ENCODE measurements around the gene PTPRD.

Gene PTPRD

DNA sequence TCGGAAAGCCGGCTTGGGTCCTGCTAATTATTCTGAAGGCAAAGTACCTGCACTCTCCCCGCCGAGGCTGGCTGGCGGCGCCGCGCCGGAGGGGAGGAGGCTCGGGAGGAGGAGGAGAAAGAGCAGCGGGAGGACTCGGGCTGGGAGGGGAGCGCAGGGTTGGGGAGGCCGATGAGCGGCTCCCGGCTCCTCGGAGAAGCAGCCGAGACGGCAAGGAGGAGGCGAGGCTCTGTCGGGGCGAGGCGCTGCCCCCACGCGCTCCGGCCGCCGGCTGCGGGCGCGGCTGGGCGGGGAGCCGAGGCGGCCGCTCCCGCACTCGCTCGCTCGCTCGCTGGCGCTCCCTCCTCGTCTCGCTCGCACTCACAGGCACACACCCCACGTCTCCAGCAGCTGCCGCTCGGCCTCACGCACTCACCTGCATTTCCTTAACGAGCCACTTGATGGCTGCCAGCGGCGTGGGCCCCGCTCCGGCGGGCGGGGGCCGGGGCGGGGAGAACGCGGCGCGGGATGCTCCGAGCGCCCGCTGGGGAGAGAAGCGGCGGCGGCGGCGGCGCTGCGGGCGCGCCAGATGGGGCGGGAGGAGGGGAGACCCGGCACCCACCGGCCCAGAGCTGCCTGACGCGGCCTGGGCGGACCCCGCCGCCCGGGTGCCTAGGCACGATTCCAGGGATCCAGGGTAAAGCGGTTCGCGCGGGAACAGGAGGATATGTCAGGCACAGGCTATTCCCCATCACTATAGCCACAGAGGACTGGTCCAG, at the start of gene PTPRD:
PTPRD (minus strand) TSS at position 362 of the 758 bp plus-strand sequence.
- peak; percentile 30 to 36 for DNase-seq

DNA sequence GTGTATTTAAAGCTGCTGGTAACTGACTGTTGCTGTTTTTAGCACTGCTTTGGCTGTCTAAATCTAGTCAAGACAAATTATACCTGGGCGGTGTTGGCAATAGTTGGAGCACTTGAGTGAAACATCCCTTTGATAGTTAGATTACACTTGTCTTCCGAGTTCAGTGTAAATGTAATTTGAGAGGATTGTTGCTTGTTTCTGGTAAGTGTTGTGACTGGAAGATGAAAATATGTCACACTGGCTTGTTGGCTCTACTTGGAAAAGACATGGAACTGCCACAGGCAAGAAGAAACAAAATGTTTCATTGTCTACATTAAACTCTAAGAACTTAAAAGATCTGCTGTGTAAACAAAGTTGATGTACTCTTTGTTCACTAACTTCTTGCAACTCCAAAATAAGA, 49.2 kb upstream of the PTPRD start:
- no peak for DNase-seq

DNA sequence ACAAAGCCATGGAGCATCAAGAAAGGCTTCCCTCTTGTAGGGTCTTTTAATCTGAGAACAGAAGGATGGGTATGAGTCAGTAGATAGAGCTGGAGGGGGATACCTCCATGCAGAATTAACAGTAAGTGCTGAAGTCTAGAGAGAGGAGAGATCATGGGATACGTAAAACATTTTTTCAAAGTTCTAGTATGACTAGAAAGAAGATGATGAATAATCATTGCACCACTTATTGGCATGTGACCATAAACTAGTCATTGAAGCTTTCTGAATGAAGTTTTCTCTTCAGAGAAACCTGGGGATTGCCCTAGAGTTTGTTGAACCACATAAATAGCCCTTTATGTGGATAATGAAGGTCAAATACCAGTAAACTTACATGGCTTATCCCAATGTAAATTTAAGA, 48.6 kb upstream of the PTPRD start:
- DNase-seq = no peak

DNA sequence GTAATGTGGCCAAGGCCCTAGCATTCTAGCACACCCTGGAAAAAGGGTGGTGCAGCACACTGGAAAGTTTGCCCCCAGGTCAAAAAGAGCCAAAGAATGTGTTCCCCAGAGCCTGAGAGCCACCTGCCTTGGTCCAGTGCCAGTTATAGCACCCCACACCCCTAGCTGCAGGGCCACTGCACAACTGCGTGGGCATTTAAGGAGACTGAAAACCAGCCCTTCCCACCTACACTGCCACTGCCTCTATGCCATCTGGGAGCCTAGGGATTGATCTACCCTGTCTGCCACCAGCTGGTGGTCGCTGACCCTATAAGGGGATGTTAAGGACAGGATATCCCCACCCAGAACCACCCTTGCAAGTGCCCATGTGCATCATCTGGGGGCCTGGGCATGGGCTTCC, 38.2 kb upstream of the PTPRD start:
- DNase-seq = no peak

DNA sequence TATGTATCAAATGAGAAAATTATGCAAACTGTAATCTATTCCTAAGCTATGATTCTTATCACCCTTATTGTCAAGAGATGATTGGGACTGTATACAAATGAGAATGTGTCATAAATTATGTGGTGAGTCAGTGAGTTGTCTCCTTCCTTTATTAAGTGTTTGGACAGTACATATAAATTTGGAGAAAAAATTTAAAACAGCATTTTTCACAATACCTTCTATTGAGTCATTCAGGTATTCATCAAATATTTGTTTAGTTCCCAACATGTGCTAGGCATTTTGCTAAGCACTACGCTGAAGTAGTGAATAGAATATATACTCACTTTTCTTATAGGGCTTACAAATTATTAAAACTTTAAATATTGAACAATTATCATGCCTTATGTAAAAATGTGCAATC, 36.3 kb upstream of the PTPRD start:
- no peak for DNase-seq

DNA sequence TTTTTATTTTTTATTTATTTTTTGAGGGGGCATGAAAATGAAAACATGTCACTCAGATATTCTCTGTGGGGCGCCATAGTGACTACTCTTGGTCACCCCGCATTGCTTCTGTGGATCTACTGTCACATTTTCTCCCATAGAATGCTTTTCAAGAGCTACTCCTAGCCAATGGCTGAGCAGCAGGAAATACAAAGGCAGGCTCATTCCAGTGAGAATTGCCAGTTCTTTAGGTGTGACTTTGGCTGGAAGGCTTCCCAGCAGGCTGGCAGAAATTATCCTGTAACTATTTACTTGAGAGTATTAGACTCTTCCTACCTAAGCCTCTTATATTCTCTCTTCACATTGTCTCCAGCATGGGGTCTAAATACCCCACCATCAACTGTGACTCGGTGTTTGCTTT, 21.0 kb upstream of the PTPRD start:
- DNase-seq = no peak

DNA sequence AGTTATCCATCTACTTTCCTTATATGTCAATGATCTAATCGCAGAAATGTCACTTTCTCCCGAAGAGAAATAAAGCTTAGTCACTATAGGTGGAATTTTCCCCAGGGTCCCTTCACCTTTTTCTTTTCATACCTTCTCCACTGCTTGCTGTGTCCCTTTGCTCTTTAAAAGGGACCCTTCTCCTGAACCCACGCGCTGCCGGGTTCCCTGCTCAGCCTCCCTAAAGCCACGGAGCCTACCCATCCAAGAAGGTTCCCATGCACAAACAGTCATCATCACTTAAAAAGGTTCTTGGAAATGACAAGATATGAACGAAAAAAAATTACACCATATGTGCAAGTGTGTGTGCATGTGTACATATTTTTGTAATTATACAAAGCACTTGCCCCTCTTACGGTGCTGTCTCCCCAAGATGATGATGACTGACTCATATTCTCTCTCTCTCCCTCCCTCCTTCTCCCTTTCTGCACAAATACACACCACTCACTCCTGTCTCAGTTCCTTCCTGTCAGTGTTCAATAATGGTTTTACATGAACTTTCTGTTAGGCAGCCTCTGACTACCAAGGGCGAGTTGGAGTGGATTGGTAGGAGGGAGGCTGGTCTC, 1.5 kb upstream of the PTPRD start:
- no peak for DNase-seq

DNA sequence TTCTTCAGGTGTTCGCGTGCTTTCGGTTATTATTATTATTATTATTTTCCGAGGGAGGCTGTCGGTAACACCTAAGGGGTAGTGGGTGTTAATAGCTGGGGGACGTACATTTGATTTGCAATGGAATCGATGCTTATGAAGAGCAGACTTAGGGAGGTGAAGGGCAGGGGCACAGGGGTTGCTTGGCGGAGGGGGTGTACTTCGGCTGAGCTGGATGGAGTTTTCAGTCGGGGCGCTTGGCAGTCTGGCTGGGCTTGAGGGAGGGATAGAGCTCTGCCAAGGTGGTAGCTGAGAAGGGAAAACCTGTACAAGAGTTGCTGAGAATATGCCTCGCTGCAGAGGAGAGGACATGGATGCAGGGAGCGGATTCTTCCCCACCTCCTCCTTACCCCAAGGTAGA, 617 bp upstream of the PTPRD start:
- DNase-seq = no peak

DNA sequence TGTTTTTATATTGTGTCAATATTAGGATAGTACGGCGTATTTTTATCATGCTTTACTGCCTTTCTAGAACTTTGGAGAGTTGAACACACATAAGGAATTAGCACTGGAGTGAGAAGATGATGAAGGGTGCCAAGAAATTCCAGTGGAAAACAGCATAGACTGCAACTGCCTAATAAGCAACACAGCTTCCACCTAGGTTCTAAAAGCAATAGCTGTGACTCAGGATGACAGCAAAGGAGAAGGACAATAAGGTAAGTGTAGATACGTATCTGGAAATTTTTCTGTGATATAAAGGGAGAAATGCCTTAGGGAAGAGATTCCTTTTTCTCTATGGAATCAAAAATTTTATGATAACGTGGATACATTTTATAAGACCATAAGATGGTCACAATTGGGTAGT, 7.4 kb downstream of the PTPRD start:
- no peak for DNase-seq

DNA sequence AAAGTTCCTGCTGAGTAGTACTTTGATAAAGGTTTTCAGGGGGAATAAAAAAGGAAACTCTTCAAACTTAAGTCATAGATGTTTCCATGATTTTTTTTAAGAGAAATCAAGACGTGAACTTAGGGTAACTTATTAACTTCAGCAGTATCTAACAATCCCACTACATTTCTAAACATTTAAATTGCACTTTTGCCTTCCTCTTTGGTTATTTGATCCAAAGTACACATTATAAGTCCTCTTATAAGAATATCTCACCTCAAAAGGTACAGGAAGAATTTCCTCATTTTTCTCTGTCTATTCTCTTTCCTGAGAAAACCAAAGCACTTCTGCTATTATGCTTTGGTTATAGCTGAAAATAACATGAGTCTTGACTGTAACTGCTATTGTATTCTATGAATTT, 7.9 kb downstream of the PTPRD start:
- DNase-seq = no peak

DNA sequence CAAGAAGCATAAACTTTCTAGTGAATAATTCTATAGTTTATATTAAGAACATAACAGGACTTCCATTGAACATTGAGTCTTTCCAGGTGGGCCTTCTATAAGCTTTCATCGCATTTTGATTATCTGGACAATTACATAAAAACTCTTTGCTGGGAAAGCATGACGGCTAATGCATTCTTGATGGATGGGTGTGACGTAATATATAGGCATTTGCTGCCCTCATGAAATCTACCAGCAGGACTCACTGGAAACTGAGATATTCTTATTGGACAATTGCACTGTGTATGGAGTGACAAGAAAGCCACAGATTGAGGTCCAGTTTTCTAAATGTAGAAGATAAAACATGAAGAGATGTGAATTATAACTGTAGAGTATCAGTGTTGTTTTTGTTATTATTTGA, 15.0 kb downstream of the PTPRD start:
- no peak for DNase-seq

DNA sequence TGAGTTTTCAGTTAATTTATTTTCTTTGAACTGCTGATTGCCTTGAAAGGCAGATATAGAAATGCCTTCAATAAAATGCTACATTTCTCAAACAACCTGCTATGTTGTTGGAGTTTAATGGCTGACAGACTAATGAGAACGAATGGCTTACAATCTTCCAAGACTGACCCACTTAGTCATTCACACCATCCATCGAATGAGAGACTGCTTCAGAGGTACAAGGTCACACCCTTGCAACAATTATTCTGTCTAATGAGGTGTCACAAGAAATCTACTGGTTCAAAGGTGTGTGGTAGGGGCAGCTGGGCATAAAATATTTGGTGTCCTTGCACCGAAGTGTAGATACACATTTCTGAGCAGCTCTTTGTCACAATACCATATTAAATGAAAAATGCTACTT, 18.3 kb downstream of the PTPRD start:
- no peak for DNase-seq

DNA sequence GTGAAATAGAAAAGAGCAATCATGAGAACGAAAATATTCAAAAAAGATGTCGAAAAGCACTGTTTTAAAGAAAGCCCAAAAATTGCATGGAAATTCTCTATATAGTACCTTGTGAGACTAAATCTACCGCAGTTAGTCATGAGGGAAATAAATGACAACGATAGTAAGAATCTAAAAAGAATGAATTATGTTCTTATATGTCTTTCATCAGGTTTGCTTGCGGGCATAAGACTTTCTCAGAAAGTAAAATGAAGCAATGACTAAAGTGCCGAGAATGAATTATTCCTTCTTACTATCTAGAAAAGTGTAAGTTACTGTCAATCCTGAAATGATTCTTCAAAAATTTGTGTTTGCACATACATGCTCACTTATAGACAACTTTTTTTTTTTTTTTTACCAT, 26.4 kb downstream of the PTPRD start:
- DNase-seq = no peak

DNA sequence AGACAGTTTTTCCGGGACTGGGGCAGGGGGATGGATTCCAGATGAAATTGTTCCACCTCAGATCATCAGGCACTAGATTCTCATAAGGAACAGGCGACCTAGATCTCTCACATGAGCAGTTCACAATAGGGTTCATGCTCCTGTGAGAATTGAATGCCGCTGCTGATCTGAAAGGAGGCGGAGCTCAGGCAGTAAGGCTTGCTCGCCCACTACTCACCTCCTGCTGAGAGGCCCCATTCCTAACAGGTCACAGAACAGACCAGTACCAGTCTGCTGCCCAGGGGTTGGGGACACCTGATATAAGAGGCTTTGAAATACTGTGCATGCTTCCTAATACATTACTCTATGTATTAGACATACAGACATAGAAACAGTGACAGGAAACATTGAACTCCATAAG, 41.1 kb downstream of the PTPRD start:
- no peak for DNase-seq

DNA sequence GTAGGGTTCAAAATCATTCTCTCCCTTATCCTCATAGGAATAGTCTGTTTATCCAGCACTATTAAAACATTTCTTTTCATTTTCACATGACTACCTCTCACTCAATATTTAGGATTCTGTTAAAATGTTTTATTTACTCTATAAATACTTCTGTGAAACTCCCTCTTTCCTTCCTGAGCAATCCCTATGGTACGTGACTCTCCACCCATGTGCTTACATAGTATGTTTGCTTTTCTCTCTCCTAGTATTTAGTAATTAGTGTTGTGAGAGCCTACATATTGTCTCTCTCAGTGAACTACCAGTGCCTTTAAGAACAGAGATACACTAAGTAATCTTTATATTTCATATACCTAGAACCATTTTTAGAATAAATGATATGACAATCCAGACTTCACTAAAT, 46.0 kb downstream of the PTPRD start:
- DNase-seq = no peak

DNA sequence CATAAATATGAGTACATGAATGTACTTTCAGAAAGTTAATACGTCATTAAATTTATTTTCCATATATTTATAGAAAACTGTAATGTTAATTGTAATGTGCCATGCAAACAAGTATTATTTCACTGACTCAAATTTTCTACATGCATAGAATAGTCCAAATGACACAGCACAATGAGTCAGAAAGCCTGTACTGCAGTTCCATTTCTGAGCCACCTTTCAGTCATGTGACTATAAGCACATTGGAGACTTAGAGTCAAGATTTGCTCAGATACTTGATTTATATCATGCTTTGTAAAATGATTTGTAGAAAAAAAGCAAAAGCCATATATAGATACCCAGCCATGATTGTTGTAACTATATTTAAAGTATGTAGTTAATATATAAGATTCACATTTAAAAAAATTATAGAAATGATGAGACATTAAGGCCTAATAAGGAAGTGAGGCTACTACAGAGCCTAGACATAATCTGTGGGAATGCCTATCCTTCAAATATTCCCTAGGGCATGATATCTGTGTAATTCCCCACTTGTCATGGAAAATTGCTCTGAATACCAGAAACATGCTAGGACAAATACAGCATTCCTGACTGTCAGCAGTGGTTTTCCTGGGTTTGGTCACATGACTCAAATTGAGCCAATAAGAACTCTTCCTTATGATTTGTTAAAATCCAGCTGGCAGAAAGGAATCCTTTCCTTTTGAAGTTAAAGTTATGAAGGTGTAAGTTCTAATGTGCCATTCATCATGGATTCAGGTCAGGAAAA, 50.0 kb downstream of the PTPRD start:
- no peak for DNase-seq

DNA sequence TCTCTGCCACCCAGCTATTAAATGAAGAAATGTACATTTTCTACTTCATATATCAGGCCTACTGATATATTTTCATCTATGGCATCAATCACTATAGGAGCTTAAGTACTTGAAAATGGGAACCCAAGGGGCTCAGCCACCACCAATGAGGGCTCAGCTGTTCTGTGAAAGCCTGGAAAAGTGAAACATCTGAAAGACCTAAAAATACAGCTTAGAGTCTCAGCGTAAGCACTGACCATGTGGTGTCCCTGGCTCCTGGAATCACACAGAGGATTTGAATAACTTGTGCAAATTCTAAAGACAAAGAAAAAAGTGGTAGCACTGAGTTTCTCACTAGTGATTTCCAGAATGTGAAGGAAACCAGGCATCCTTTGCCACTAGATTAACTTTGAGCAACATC, 64.5 kb downstream of the PTPRD start:
- DNase-seq = no peak

DNA sequence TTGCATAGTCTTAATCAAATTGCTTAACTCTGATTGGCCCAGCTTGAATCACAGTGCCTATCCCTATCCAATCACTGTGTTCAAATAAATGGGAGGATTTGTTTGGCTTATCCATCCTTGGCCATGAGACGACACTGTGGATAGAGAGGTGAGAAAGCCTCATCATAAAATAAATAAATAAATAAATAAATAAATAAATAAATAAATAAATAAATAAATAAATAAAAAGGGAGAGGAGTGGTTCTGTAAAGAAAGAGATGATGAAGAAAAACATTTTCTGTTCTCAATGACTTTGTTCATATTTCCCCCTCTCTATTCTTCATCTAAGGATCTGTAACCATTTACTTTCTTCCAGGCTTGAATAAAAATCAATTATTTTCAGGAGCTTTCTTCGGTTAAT, 74.7 kb downstream of the PTPRD start:
- no peak for DNase-seq

DNA sequence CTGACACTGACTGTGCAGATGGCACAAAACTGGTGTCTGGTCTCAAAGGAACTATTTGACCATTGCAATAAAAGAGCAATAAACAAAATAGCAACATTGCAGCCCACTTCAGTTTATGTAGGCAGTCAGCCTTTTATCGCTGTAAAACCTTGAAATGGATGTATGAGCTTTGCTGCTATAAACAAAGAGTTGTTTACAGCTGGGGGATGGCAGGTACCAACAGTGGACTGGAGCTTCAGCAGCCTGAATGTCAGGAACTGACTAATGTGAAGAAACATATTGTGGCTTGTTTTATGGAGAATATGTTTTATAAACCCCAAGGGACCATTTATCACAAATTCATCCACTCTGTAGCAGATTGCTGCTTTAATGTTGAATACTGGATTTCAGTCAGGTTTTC, 78.0 kb downstream of the PTPRD start:
- DNase-seq = no peak

DNA sequence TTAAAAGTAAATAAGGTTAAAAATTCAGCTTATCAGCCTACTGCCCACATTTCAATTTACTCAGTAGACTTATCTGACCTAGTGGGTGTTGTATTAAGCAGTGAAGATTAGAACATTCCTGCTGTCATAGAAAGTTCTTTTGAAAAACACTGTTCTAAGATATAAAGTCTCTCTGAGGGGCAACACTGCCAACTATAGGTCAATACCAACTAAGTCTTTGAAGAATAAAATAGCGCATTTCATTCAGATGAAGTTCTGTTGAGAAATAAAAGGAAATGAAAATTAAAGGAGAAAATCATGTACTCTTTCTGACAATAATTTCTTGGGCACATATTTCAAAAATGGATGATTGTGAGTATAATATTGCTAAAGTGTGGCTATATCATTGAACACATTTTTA, 86.8 kb downstream of the PTPRD start:
- no peak for DNase-seq

DNA sequence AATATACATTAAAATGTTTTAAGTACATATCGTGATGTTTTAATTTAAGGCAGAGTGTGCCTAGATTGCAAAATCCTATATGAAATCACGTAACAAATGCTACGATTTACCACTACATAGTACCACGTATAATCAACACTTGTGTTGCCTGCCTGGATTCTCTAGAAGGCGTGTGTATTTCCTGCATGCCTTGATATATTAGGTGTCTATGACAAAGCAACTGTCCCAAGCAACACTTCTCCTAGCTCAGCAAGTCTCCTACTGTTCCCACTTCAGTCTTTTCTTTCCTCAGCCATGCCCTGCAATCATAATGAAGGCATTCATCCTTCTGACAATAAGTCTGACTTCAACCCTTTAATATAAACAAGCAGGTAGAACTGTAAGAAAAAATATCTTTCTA, 89.6 kb downstream of the PTPRD start:
- no peak for DNase-seq

DNA sequence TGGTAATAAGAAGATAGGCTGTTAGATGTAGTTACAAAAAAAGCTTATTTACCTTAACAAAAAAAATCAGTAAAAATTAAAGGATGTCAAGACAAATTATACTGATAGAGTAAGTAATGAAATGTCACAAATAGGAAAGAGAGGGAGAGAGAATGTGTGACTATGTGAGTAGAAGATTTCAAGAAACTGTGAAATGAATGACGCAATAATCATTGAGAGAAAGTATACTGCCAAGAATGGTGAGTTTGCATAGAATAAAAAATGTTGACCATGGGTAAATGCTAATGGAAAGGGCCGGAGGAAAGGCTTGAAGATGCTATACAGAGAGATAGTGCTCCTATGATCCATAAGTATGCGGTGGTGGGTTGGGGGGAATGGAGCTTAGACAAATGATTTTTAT, 100.7 kb downstream of the PTPRD start:
- DNase-seq = no peak

DNA sequence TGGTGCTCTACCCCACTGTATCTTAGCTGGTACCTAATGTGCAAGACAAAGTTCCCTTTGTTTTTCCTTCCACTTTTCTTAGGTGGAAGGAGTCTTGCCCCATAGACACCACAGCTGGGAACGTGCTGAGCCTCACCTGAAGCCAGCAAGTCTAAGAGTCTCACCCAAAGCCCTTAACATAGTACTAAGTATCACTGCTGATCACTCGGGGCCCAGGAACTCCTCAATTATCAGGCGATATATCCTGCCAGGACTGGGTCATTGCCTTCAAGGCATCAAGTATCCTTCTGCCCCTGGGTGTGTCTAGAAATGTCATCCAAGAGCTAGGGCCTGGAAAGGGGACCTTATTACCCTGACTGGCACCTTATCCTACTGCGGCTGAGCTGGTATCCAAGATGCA, 123.9 kb downstream of the PTPRD start:
- DNase-seq = no peak

DNA sequence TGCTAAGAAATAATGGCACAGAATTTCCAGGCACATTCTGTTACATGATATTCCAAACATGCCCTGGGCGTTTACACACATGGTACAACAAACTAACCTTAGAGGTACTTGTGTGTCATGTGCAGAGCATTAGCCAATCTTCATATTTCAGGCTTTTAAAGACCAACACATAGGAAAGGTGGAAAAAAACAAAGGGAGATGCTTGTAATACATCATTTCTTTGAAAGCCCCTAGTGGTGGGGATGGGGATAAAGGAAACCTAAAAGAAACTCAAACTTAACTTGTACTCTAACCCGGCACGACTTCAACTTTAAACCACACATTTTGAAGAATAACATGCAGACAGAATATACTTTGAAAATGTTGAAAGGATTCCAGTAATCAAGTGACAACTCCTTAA, 133.6 kb downstream of the PTPRD start:
- DNase-seq = no peak
